PC-3 (cell line): ENCODE data around the gene TEKTIP1.

Experiments
- CTCF ChIP-seq: fragments of 300-600 bp; sonication (generic); conservative IDR thresholded peaks from 2 replicates; pipeline ENCODE4 v1.5.1; 2017; ENCODE audit warnings: antibody characterized with exemption, low read depth, mild to moderate bottlenecking, low read length
- EZH2 ChIP-seq: fragments of 300-600 bp; sonication (generic); IDR thresholded peaks from one replicate; pipeline ENCODE4 v1.6.1; 2017; ENCODE audit warnings: antibody characterized with exemption, mild to moderate bottlenecking, low read length; ENCODE audit not compliant: unreplicated experiment
- EZH2phosphoT487 ChIP-seq: fragments of 300-600 bp; sonication (generic); IDR thresholded peaks from 2 replicates; pipeline ENCODE4 v1.6.1; 2018; ENCODE audit warnings: mild to moderate bottlenecking, antibody characterized with exemption, low read length, borderline replicate concordance

GRCh38 chr19:3575260-3575741 is 36.3 kb downstream of the TEKTIP1 start:
- TF ChIP-seq CTCF (0 out of 2 replicates have a peak, but pooled peaks have one; percentile 10), EZH2 (no peak), EZH2phosphoT487 (no peak)
